Superior temporal gyrus (tissue), 1 donor: ENCODE results near the gene BNIP1.
A peak's percentile ranks its signal among the peaks of the same experiment; 100 is the strongest.

Source experiments
- DNase-seq: peaks from one replicate; pipeline ENCODE4 v3.0.0-alpha.2; 2016; ENCODE audit errors: extremely low spot score

Gene BNIP1

GRCh38 chr5:173165177-173166016 is 21.1 kb downstream of the BNIP1 start:
- no peak for DNase-seq

GRCh38 chr5:173172166-173172565 is 27.8 kb downstream of the BNIP1 start:
- DNase-seq, result no peak

GRCh38 chr5:173175523-173175922 is 31.2 kb downstream of the BNIP1 start:
- no peak for DNase-seq

- no peak for DNase-seq
Measured at GRCh38 chr5:173178369-173178910, 34.1 kb downstream of the BNIP1 start.

- no peak for DNase-seq
Measured at GRCh38 chr5:173180331-173180730, 36.0 kb downstream of the BNIP1 start.

- DNase-seq, result no peak
Measured at GRCh38 chr5:173187054-173187743, 42.9 kb downstream of the BNIP1 start.

- no peak for DNase-seq
Measured at GRCh38 chr5:173188280-173188679, 43.9 kb downstream of the BNIP1 start.

GRCh38 chr5:173191015-173191414 is 46.7 kb downstream of the BNIP1 start:
- DNase-seq, result no peak

- no peak for DNase-seq
Measured at GRCh38 chr5:173191561-173191960, 47.2 kb downstream of the BNIP1 start.

- DNase-seq, result no peak
Measured at GRCh38 chr5:173192561-173192960, 48.2 kb downstream of the BNIP1 start.

- DNase-seq, result no peak
Measured at GRCh38 chr5:173196133-173196952, 52.0 kb downstream of the BNIP1 start.

GRCh38 chr5:173197375-173197891 is 53.1 kb downstream of the BNIP1 start:
- no peak for DNase-seq

GRCh38 chr5:173198049-173198448 is 53.7 kb downstream of the BNIP1 start:
- DNase-seq, result no peak

- DNase-seq, result no peak
Measured at GRCh38 chr5:173200356-173200755, 56.0 kb downstream of the BNIP1 start.

GRCh38 chr5:173201636-173202265 is 57.4 kb downstream of the BNIP1 start:
- DNase-seq, result no peak

- no peak for DNase-seq
Measured at GRCh38 chr5:173202266-173202875, 58.0 kb downstream of the BNIP1 start.

- DNase-seq, result peak; percentile 11
Measured at GRCh38 chr5:173204185-173204979, 60.1 kb downstream of the BNIP1 start.

GRCh38 chr5:173205916-173206315 is 61.6 kb downstream of the BNIP1 start:
- DNase-seq, result no peak

- no peak for DNase-seq
Measured at GRCh38 chr5:173208296-173208695, 64.0 kb downstream of the BNIP1 start.

- DNase-seq, result no peak
Measured at GRCh38 chr5:173210877-173211276, 66.5 kb downstream of the BNIP1 start.
